NOMO-1 (cell line): ENCODE results near the gene TPST1.
"Not testable (repeated sequence)": the region's sequence is repeated elsewhere in the genome, so short reads cannot be mapped to it uniquely, and the experiment has no call there.

ENCODE experiments used
- DNase-seq, 2 experiments: peaks; one replicate each; lab custom pipeline; 2025; ENCODE audit not compliant: unreplicated experiment in 2 of 2; lab: John Stamatoyannopoulos, UW

The TPST1 gene

GRCh38 chr7:66204822-66205740 is at the start of gene TPST1:
Gene TPST1 (plus strand): TSS chr7:66205334. CDS start chr7:66240426, 35,092 bp downstream.
- DNase-seq, result peak; percentile 82 to 87

GRCh38 chr7:66156035-66156434 is 49.1 kb upstream of the TPST1 start:
- DNase-seq, result not testable (repeated sequence)

- DNase-seq, result peak in 1 of 2 experiments; percentile 12
Observed at GRCh38 chr7:66157060-66157459, 48.1 kb upstream of the TPST1 start.

- no peak for DNase-seq
Observed at GRCh38 chr7:66162622-66163021, 42.5 kb upstream of the TPST1 start.

- DNase-seq, result no peak
Observed at GRCh38 chr7:66163186-66163610, 41.9 kb upstream of the TPST1 start.

- no peak for DNase-seq
Observed at GRCh38 chr7:66164356-66164755, 40.8 kb upstream of the TPST1 start.

- no peak for DNase-seq
Observed at GRCh38 chr7:66167773-66168387, 37.3 kb upstream of the TPST1 start.

DNA sequence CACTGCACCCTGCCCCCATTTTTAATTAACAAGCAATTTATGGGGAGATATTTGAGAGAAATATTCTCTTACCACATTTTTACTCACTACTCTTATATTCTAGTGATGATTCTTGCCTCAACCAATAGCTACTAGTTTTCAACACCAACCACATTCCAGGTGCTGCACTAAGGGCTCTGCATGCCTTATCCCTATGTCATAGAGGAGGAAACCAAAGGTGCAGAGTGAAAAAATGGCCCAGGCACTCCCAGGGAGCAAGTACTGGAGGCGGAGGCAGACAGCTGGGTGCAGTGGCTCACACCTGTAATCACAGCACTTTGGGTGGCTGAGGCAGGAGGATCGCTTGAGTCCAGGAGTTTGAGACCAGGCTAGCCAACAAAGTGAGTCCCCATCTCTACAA is 35.5 kb upstream of the TPST1 start:
- DNase-seq, result no peak

DNA sequence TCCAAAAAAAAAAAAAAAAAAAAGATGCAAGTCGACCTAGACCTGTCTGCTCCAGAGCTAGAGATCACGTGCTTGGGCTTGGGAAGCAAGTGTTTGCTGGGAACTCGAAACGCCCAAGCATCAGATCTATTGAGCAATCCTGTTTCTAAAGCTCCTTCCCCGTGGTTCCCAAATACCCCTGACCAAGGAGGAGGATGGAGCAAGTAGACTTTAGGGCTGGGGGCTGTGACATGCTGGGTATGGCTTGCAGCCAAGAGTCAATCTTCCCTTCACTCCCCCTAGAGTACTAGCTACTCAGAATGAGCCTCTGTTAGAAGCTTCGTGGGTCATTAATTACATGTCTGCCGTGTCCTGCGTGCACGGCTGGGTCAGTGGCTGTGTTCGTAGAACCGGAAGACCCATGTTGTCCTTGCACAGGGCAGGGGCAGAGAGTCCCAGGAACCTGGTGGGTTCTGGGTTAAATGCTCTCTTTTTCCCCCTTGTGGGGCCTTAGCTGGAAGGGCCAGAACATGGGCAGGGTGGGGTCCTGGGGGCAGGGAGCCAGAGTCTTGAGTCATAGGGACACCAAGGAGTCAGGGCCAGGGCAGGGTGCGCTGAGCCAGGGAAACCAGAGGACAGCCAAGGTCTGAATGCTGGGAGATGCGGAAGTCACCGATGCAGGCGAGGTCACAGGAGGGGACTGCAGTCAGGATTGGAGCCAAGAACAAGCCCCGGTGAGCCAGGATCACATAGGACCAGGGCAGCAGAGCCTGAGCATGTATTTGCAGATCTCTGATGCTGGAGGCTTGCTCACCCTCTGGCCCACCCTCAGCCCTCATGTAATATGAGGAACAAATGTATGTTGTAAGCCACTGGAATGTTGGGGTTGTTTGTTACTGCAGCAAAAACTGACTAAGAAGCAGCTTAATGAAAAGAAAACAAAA is 34.6 kb upstream of the TPST1 start:
- DNase-seq, result no peak

DNA sequence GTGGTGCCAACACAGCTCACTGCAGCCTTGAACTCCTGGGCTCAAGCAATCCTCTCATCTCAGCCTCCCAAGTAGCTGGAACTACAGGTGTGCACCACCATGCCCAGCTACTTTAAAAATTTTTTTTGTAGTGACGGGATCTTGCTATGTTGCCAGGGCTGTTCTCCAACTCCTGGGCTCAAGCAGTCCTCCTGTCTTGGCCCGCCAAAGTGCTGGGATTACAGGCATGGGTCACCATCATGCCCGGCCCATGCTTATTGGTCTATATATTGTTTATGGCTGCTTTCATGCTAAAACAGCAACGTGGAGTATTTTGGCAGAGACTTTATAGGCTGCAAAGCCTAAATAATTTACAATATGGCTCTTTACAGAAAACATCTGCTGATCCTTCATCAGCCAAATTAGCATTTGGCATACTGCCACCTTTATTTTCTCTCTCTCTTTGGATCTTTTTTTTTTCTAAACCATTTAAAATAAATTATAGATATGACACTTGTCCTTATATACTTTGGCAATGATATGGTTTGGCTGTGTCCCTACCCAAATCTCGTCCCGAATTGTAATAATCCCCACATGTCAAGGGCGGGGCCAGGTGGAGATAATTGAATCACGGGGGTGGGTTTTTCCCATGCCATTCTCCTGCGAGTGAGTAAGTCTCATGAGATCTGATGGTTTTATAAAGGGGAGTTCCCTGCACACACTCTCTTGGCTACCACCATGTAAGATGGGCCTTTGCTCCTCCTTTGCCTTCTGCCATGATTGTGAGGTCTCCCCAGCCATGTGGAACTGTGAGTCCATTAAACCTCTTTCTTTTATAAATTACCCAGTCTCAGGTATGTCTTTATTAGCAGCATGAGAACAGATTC is 32.4 kb upstream of the TPST1 start:
- DNase-seq, result not testable (repeated sequence)

DNA sequence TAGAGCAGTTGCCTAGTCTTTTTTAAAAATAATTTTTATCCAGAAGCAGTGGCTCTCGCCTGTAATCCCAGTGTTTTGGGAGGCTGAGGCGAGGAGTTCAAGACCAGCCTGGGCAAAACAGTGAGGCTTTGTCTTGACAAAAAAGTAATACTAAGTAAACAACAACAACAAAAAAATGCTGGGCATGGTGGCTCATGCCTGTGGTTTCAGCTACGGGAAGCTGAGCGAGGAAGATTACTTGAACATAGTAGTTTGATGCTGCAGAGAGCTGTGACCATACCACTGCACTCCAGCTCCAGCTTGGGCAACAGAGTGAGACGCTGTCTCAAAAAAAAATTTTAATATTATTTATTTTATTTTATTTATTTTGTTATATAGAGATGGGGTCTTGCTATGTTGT is 31.3 kb upstream of the TPST1 start:
- DNase-seq, result no peak

DNA sequence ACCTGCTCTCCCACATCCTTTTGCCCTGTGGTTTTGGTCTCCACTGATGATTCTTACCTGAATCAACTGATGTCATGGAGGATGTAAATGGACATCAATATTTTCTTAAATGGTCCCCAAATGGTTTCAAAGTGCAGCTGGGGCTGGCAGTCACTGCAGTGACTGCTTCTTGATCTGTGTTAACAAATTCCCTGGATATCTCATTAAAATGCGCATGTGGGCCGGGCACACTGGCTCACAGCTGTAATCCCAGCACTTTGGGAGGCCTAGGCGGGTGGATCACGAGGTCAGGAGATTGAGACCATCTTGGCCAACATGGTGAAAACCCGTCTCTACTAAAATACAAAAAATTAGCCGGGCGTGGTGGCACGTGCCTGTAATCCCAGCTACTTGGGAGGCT is 30.1 kb upstream of the TPST1 start:
- not testable (repeated sequence) for DNase-seq

DNA sequence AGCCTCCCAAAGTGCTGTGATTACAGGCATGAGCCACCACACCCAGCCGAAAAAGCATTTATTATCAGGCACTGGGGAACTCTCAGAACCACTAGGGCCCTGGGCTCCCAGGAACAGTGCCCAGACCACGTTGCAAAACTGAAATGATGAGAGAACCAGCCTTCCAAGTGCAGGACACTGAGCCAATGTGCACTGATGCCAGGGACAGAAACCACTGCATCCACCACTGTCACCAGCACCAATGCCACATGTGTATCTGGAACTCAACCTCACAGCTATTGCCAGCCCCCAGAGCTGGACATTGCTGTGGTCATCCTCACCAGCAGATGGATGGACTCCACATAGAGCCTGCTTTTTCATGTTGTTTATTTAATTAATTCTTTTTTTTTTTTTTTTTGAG is 28.2 kb upstream of the TPST1 start:
- DNase-seq, result no peak

GRCh38 chr7:66178258-66178657 is 26.9 kb upstream of the TPST1 start:
- no peak for DNase-seq

GRCh38 chr7:66181329-66181728 is 23.8 kb upstream of the TPST1 start:
- DNase-seq, result no peak

DNA sequence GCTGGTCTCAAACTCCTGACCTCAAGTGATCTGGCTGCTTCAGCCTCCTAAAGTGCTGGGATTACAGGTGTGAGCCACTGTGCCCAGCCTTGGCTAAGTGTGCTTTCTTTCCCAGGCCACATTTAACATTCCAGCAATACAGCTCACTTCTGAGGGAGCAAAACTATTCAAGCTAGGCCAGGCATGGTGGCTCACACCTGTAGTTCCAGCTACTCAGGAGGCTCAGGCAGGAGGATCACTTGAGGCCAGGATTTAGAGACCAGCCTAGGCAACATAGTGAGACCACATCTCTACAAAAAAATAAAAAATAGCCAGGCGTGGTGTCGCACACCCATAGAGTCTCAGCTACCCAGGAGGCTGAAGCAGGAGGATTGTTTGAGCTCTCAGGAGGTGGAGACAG is 23.3 kb upstream of the TPST1 start:
- DNase-seq, result no peak

DNA sequence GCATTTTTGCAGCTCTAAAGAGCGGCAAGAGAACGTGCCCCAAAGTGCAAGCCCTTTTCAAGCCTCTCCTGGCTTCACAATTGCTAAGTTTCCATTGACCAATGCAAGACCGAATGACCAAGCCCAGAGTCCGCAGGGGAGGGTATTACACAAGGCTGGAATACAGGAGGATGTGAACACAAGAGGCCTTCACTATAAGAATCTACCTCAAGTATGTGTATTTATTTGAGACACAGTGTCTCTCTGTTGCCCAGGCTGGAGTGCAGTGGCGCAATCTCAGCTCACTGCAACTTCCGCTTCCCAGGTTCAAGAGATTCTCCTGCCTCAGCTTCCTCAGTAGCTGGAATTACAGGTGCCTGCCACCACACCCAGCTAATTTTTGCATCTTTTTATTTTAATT is 22.2 kb upstream of the TPST1 start:
- DNase-seq, result no peak

GRCh38 chr7:66183700-66184099 is 21.4 kb upstream of the TPST1 start:
- no peak for DNase-seq

GRCh38 chr7:66185680-66186187 is 19.4 kb upstream of the TPST1 start:
- no peak for DNase-seq

DNA sequence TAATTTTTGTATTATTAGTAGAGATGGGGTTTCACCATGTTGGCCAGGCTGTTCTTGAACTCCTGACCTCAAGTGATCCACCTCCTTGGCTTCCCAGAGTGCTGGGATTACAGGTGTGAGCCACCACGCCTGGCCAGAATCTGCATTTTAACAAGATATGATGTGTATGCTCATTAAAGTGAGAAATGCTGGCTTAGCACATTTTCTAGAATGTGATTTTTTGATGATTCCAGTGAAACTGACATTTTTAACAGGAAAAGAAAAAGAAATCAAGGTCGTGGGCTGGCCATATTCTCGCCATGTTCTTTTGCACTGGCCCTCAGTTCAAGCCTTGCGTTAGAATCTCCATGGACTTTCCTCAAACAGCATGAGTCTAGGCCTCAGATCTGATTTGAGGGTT is 18.1 kb upstream of the TPST1 start:
- DNase-seq, result no peak
